ENCODE data around the gene SCYL1. TPM values are rescaled to one million over a fixed set of nuclear protein-coding genes. Genes with fewer than 3 reads are reported as not detected.

Gene SCYL1
- total RNA-seq, 1 experiment from 2014 or later: 177 TPM

DNA sequence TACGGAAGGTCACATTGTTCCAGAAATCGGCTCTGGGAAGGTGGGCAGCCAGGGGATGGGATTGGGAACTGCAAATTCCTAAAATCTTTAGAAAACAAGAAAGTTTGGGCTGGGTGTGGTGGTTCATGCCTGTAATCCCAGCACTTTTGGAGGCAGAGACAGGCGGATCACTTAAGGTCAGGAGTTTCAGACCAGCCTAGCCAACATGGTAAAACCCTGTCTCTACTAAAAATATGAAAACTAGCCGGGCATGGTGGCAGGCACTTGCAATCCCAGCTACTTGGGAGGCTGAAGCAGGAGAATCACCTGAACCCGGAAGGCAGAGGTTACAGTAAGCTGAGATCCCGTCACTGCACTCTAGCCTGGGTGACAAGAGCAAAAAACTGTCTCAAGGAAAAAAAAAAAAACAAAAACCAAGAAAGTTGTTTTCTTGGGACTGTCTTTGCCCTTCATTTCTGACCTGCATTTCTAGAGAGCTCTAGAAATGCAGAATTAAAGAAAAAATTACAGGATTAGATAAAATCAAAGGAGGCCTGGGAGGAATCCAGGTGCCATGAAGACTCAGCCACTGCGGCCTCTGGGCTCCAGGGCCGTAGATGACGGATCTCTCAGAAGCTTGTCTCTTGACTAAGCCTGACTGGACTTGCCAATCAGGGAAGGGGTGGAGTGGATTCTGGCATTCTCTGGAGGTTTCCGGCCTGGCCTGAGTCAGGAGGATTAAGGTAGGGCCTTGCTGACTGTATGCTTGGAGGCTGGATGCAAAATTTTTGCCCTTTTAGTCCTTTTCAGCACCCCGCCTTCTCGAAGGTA, 31.3 kb upstream of the SCYL1 start:
- peak; percentile 98 for DNase-seq (ENCODE audit: low spot score)

DNA sequence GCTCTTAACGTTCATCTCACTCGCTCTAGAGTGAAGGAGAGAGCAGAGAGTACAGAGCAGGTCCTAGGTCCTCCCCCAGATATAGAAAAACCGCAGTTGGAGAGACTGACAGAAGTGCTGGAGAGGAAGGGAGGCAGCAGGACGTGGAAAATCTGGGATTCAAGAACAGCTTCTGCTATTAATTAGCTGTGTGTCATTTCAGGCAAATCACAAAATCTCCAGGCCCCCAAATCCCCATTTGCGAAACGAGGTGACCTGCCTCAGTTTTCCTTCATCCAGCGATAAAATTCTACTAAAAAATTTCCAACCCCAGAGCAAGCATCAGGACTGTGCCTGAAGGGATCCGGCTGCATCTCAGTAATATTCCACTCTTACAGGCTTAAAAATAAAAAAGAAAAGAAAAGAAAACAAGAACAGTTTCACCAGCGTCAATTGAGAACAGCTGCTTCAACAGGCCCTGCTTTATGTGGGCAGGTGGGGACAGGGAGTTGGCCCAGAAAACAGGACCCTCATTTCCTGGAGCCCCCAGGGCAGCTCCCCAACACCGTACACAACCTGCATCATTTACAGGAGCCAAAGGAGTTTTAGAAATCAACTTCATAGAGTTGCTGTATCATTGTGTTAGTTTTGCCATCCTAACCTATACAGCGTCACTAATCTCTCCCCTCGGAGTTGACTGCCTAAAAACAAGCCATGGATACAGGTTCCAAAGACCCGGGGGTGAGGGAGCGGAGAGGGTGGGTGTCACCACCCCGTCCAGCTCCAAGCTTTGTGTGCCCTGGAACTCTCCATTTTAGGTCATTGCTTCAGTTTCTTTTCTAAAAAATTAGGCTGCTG, 28.4 kb upstream of the SCYL1 start:
- no peak for DNase-seq (ENCODE audit: low spot score)

DNA sequence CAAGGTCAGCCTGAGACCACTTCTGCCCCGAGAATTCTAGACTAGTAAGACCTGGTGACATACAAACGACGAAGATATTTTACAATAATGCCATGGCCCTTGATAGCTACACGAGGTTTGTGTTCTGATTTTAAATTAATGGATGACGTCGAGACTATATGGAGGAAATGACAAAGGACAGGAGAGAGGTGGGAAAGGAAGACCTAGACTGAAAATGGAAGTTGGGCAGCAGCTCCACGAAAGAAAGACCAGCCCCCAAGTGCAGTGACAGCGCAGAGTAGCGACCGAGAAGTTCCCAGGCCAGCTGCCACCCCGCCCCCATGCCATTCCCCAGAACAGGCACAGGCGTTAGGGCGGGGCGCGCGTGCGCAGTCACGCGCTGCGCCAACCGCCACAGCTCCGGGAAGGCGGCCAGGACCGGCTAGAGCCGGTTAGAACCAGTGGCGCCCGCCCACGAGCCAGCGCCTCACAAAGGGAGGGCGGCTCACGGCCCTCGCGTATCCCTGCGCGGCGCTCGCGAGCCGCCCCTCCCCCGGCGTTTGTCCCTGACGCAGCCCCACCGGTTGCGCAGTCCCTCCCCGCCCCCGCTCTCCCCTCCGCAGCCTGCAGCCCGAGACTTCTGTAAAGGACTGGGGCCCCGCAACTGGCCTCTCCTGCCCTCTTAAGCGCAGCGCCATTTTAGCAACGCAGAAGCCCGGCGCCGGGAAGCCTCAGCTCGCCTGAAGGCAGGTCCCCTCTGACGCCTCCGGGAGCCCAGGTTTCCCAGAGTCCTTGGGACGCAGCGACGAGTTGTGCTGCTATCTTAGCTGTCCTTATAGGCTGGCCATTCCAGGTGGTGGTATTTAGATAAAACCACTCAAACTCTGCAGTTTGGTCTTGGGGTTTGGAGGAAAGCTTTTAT, 27.5 kb upstream of the SCYL1 start:
- peak; percentile 100 for DNase-seq (ENCODE audit: low spot score)

DNA sequence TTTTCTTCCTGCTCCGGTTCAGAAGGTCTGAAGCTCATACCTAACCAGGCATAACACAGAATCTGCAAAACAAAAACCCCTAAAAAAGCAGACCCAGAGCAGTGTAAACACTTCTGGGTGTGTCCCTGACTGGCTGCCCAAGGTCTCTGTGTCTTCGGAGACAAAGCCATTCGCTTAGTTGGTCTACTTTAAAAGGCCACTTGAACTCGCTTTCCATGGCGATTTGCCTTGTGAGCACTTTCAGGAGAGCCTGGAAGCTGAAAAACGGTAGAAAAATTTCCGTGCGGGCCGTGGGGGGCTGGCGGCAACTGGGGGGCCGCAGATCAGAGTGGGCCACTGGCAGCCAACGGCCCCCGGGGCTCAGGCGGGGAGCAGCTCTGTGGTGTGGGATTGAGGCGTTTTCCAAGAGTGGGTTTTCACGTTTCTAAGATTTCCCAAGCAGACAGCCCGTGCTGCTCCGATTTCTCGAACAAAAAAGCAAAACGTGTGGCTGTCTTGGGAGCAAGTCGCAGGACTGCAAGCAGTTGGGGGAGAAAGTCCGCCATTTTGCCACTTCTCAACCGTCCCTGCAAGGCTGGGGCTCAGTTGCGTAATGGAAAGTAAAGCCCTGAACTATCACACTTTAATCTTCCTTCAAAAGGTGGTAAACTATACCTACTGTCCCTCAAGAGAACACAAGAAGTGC, 26.7 kb upstream of the SCYL1 start:
- peak; percentile 83 for DNase-seq (ENCODE audit: low spot score)

DNA sequence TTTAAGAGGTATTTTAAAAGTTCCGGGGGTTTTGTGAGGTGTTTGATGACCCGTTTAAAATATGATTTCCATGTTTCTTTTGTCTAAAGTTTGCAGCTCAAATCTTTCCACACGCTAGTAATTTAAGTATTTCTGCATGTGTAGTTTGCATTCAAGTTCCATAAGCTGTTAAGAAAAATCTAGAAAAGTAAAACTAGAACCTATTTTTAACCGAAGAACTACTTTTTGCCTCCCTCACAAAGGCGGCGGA, 26.2 kb upstream of the SCYL1 start:
- DNase-seq (ENCODE audit: low spot score): peak; percentile 86

DNA sequence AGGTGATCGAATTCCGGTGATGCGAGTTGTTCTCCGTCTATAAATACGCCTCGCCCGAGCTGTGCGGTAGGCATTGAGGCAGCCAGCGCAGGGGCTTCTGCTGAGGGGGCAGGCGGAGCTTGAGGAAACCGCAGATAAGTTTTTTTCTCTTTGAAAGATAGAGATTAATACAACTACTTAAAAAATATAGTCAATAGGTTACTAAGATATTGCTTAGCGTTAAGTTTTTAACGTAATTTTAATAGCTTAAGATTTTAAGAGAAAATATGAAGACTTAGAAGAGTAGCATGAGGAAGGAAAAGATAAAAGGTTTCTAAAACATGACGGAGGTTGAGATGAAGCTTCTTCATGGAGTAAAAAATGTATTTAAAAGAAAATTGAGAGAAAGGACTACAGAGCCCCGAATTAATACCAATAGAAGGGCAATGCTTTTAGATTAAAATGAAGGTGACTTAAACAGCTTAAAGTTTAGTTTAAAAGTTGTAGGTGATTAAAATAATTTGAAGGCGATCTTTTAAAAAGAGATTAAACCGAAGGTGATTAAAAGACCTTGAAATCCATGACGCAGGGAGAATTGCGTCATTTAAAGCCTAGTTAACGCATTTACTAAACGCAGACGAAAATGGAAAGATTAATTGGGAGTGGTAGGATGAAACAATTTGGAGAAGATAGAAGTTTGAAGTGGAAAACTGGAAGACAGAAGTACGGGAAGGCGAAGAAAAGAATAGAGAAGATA, 25.7 kb upstream of the SCYL1 start, which contains the start of gene MALAT1:
Gene MALAT1 (plus strand): TSS at position 69 of the 736 bp plus-strand sequence.
- DNase-seq (ENCODE audit: low spot score): peak; percentile 98

DNA sequence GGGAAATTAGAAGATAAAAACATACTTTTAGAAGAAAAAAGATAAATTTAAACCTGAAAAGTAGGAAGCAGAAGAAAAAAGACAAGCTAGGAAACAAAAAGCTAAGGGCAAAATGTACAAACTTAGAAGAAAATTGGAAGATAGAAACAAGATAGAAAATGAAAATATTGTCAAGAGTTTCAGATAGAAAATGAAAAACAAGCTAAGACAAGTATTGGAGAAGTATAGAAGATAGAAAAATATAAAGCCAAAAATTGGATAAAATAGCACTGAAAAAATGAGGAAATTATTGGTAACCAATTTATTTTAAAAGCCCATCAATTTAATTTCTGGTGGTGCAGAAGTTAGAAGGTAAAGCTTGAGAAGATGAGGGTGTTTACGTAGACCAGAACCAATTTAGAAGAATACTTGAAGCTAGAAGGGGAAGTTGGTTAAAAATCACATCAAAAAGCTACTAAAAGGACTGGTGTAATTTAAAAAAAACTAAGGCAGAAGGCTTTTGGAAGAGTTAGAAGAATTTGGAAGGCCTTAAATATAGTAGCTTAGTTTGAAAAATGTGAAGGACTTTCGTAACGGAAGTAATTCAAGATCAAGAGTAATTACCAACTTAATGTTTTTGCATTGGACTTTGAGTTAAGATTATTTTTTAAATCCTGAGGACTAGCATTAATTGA, 25.0 kb upstream of the SCYL1 start:
- DNase-seq (ENCODE audit: low spot score): no peak

DNA sequence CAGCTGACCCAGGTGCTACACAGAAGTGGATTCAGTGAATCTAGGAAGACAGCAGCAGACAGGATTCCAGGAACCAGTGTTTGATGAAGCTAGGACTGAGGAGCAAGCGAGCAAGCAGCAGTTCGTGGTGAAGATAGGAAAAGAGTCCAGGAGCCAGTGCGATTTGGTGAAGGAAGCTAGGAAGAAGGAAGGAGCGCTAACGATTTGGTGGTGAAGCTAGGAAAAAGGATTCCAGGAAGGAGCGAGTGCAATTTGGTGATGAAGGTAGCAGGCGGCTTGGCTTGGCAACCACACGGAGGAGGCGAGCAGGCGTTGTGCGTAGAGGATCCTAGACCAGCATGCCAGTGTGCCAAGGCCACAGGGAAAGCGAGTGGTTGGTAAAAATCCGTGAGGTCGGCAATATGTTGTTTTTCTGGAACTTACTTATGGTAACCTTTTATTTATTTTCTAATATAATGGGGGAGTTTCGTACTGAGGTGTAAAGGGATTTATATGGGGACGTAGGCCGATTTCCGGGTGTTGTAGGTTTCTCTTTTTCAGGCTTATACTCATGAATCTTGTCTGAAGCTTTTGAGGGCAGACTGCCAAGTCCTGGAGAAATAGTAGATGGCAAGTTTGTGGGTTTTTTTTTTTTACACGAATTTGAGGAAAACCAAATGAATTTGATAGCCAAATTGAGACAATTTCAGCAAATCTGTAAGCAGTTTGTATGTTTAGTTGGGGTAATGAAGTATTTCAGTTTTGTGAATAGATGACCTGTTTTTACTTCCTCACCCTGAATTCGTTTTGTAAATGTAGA, 24.3 kb upstream of the SCYL1 start:
- DNase-seq (ENCODE audit: low spot score): peak; percentile 88

DNA sequence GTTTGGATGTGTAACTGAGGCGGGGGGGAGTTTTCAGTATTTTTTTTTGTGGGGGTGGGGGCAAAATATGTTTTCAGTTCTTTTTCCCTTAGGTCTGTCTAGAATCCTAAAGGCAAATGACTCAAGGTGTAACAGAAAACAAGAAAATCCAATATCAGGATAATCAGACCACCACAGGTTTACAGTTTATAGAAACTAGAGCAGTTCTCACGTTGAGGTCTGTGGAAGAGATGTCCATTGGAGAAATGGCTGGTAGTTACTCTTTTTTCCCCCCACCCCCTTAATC, 23.8 kb upstream of the SCYL1 start:
- no peak for DNase-seq (ENCODE audit: low spot score)

DNA sequence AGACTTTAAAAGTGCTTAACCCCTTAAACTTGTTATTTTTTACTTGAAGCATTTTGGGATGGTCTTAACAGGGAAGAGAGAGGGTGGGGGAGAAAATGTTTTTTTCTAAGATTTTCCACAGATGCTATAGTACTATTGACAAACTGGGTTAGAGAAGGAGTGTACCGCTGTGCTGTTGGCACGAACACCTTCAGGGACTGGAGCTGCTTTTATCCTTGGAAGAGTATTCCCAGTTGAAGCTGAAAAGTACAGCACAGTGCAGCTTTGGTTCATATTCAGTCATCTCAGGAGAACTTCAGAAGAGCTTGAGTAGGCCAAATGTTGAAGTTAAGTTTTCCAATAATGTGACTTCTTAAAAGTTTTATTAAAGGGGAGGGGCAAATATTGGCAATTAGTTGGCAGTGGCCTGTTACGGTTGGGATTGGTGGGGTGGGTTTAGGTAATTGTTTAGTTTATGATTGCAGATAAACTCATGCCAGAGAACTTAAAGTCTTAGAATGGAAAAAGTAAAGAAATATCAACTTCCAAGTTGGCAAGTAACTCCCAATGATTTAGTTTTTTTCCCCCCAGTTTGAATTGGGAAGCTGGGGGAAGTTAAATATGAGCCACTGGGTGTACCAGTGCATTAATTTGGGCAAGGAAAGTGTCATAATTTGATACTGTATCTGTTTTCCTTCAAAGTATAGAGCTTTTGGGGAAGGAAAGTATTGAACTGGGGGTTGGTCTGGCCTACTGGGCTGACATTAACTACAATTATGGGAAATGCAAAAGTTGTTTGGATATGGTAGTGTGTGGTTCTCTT, 23.2 kb upstream of the SCYL1 start:
- peak; percentile 83 for DNase-seq (ENCODE audit: low spot score)

DNA sequence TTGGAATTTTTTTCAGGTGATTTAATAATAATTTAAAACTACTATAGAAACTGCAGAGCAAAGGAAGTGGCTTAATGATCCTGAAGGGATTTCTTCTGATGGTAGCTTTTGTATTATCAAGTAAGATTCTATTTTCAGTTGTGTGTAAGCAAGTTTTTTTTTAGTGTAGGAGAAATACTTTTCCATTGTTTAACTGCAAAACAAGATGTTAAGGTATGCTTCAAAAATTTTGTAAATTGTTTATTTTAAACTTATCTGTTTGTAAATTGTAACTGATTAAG, 22.7 kb upstream of the SCYL1 start:
- peak; percentile 70 for DNase-seq (ENCODE audit: low spot score)

DNA sequence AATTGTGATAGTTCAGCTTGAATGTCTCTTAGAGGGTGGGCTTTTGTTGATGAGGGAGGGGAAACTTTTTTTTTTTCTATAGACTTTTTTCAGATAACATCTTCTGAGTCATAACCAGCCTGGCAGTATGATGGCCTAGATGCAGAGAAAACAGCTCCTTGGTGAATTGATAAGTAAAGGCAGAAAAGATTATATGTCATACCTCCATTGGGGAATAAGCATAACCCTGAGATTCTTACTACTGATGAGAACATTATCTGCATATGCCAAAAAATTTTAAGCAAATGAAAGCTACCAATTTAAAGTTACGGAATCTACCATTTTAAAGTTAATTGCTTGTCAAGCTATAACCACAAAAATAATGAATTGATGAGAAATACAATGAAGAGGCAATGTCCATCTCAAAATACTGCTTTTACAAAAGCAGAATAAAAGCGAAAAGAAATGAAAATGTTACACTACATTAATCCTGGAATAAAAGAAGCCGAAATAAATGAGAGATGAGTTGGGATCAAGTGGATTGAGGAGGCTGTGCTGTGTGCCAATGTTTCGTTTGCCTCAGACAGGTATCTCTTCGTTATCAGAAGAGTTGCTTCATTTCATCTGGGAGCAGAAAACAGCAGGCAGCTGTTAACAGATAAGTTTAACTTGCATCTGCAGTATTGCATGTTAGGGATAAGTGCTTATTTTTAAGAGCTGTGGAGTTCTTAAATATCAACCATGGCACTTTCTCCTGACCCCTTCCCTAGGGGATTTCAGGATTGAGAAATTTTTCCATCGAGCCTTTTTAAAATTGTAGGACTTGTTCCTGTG, 22.1 kb upstream of the SCYL1 start:
- DNase-seq (ENCODE audit: low spot score): peak; percentile 77

DNA sequence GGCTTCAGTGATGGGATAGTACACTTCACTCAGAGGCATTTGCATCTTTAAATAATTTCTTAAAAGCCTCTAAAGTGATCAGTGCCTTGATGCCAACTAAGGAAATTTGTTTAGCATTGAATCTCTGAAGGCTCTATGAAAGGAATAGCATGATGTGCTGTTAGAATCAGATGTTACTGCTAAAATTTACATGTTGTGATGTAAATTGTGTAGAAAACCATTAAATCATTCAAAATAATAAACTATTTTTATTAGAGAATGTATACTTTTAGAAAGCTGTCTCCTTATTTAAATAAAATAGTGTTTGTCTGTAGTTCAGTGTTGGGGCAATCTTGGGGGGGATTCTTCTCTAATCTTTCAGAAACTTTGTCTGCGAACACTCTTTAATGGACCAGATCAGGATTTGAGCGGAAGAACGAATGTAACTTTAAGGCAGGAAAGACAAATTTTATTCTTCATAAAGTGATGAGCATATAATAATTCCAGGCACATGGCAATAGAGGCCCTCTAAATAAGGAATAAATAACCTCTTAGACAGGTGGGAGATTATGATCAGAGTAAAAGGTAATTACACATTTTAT, 21.4 kb upstream of the SCYL1 start:
- DNase-seq (ENCODE audit: low spot score): no peak

DNA sequence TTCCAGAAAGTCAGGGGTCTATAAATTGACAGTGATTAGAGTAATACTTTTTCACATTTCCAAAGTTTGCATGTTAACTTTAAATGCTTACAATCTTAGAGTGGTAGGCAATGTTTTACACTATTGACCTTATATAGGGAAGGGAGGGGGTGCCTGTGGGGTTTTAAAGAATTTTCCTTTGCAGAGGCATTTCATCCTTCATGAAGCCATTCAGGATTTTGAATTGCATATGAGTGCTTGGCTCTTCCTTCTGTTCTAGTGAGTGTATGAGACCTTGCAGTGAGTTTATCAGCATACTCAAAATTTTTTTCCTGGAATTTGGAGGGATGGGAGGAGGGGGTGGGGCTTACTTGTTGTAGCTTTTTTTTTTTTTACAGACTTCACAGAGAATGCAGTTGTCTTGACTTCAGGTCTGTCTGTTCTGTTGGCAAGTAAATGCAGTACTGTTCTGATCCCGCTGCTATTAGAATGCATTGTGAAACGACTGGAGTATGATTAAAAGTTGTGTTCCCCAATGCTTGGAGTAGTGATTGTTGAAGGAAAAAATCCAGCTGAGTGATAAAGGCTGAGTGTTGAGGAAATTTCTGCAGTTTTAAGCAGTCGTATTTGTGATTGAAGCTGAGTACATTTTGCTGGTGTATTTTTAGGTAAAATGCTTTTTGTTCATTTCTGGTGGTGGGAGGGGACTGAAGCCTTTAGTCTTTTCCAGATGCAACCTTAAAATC, 20.8 kb upstream of the SCYL1 start:
- DNase-seq (ENCODE audit: low spot score): no peak

DNA sequence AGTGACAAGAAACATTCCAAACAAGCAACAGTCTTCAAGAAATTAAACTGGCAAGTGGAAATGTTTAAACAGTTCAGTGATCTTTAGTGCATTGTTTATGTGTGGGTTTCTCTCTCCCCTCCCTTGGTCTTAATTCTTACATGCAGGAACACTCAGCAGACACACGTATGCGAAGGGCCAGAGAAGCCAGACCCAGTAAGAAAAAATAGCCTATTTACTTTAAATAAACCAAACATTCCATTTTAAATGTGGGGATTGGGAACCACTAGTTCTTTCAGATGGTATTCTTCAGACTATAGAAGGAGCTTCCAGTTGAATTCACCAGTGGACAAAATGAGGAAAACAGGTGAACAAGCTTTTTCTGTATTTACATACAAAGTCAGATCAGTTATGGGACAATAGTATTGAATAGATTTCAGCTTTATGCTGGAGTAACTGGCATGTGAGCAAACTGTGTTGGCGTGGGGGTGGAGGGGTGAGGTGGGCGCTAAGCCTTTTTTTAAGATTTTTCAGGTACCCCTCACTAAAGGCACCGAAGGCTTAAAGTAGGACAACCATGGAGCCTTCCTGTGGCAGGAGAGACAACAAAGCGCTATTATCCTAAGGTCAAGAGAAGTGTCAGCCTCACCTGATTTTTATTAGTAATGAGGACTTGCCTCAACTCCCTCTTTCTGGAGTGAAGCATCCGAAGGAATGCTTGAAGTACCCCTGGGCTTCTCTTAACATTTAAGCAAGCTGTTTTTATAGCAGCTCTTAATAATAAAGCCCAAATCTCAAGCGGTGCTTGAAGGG, 20.0 kb upstream of the SCYL1 start:
- DNase-seq (ENCODE audit: low spot score): peak; percentile 74
